Right forelimb (tissue), 1 donor: ENCODE data around the gene MOG.

Experiments
- DNase-seq: peaks from one replicate; pipeline ENCODE4 v3.0.0-alpha.2; 2018

The MOG gene

DNA sequence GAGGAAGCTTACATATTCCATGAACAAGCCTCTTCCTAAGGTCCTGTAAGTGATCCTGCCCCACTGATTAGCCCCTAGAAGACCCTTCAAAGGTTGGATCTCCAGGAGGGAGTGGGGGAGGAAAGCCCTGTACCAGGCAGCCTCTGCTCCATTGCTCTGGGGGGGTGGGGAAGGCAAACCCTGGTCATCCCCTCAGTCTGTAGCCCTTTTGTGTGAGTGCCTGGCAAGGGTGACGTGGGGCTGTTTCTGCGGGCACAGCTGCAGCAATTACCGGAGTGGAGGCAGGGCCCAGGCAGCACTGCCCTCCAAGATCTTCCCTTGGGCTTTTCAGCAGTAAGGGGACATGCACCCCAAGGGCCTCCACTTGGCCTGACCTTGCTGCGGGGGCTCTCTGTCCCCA lies at the start of gene MOG:
Gene MOG (plus strand): TSS at position 295 of the 400 bp plus-strand sequence. CDS start 118 bp downstream, outside the sequence.
- no peak for DNase-seq

DNA sequence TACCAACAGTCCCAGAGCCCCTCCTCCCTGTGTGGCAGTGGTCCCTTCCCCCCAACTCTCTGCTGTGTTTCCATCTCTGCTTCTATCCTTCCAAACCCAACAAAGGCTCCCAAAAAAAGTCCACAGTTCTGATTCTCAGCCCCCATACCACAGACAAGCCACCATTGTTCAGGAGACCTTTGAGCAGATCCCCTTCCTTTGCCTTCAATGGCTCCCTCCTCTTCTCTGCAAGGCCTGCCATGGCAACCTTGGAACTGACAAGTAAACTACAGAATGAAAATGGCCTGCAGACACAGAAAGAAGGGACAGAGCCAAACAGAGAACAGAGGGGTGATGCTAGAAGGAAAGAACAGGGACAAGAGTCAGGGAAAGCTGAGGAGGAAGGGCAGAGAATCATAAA lies 48.8 kb upstream of the MOG start:
- DNase-seq, result no peak

DNA sequence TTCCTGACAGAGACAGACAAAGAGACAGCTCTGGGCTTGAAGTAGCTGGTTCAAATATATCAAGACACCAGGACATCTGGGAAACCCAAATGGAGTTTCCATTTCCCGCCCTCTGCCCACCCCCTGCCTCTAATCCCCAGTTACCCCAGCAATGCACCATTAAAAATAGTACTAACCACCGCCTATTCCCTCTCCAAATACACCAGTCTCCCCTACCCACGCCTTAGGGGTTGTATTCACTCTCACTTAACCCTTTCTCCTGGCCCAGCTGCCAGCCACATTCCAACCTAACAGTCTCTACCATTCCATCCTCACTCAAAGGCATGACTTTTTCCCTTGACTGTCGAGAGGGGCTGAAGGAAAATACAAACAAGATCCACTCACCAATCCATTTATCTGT lies 46.4 kb upstream of the MOG start:
- no peak for DNase-seq

DNA sequence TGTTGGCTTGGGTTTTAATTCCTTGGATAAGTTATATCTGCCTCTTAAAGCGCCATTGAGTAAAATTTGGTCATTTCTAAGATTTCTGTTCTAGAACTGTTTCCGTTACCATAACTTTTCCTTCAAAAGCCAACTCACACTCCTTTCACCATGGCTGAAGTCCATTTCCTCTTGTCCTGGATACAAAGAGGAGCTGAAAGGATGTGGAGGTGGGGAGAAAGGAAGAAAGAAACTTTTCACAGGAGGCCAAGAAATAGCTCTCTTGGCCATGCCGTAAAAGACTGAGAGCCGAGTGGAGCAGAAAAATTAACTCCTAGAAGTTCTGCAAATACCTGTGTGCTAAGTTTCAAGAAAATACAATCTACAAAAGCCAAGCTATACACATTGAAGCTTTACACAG lies 45.5 kb upstream of the MOG start:
- no peak for DNase-seq

DNA sequence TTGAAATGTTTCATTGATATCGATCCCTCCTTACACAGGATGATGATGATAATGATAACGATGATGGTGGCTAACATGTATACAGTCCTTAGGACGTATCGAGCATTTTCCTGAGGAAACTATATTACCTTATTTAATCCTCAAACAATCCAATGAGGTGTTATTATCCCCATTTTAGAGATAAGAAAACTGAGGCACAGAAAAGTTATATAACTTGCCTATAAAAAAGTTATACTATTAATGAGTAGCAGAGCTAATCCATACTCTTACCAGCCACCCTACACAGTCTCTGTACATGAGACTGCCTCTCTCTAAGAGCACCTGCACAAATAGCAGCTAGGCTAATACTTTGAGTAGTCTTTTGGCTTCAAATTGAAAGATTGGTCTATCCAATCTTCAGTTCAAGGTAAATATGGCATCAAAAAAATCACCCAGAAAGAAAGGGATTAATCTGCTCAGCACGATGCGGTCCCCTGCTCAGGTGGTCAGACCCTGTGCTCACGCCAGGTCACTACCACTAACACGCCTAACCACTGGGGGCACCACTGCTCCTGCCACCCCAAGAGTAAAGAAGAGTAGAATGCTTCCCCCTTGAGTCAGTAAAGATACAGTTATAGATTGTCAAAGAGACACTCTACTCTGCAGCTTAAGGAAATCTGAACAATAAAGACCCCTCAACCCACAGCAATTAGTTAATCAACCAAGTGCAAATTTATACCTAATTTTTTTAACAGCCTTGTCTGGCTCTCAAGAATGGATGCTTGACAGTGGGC lies 38.9 kb upstream of the MOG start:
- no peak for DNase-seq

DNA sequence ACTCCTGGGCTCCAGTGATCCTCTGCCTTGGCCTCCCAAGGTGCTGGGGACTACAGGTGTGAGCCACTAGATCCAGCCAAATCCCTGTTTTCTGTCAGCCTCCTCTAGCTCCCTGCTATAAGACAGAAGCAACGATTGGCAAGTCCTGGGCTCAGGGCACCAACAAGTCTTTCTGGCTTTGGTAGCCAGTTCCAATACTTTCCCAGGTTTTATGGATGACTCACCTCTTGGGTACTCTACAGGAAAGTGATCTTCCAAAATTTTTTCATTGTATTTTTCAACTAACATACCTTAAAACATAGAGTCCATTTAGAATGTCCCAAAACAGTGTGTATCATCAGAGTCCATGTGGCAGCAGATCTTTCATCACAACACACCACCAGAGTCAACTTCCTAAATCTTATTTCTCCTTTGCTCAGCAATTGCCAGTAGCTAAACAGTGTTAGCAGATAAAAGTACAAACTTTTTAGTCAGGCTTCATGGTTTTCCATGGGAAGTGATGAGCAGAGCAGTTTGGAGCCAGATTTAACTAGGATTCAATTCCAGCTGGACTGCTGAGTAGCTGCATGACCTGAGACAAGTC lies 37.2 kb upstream of the MOG start:
- DNase-seq, result no peak

DNA sequence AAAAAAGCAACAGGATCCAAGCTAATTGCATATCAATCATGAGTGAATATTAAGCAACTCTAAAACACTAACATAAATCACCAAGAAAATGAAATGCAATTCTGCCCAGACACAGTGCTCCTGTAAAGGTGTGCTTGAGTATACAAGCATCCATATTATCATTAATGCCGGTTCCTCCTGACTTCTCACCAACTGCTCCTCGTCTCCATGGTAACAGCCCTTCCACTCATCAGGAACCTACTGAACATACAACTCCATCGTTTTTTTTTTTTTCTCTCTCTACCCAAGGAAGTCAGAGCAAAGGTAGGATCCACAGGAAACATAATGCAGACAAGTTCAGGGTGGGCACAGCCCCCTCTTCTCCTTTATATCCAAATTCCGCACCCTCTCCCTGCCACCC lies 36.3 kb upstream of the MOG start:
- no peak for DNase-seq

DNA sequence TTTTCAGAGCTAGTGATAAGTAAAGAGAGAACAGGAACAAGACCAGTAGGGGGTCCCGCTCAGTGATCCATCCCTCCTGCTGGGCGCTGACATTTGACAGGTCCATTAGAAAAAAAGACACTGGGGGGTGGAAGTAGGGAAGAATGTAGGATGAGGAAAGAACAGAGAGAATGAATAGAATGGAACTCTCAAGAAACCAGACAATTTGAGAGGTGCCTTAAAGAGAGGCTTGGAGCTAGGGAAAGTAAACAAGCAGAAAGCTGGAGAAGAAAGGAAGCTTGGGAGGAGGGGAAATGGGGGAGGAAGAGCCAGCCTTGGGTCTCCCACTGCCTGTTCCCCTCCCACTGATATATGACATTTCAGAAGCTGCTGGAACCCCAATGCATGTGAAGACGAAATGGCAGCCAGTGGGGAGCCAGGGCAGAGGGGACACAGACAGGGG lies 32.4 kb upstream of the MOG start:
- no peak for DNase-seq

DNA sequence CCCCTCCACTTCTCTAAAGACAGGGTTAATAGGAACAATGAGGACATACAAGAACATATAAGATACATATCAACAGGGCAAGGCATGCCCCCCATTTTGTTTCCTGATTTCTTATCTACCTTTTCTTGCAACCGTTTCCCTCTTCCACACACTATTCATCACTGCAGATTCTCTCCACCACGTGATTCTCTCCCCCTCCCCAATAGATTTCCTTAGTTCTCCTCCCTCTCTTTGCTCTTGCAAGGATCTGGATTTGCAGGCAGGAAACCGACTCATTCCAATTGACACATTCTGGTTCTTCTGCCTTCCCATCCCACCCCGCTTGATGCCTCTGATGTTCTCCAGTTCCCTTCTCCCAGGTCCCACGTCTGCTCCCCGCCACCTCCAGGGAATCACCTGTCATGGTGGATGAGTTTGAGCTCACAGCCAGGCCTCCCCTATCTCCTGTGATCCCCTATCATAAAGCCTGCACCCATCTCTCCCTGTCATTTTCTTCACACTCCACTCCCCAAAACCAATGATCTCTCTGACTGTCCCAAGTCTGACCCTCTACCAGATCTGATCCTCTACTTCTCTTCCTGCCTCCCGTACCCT lies 31.5 kb upstream of the MOG start:
- DNase-seq, result no peak

DNA sequence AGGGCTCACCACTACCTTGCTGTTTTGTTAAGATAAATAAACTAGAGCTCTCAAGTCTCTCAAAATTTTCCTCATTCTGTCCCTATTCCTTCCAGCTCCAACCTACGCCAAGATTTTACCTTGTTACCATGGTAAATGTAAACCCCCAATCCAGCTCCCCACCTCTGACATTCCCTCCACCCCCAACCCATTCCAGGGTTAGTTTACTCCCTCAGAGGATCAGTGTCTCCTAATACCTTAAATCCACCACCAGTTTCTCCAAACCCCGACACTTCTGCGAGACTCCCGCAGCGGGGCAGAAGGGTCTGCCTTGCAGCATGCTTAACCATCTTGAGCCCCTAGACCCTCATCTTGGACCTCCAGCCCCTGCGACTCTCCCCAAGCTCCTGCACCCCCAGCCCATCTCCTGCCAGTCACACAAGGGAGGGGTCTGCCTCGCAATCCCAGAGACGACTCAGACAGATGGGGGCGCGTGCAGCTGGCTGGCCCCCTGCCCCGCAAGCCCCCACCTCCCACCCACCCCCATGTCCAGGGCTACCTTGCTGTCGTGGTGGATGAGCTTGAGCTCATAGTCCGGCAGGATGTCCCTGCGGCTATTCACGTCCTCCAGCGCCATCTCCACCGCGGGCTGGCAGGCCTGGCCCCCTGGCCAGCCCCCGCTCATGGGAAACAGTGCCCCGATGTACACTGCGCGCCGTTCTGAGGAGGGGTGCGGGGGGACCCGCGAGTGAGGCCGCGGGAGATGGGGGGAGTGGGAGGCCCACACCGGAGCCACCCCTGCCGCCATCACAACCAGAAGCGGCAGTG lies 29.7 kb upstream of the MOG start:
- no peak for DNase-seq

DNA sequence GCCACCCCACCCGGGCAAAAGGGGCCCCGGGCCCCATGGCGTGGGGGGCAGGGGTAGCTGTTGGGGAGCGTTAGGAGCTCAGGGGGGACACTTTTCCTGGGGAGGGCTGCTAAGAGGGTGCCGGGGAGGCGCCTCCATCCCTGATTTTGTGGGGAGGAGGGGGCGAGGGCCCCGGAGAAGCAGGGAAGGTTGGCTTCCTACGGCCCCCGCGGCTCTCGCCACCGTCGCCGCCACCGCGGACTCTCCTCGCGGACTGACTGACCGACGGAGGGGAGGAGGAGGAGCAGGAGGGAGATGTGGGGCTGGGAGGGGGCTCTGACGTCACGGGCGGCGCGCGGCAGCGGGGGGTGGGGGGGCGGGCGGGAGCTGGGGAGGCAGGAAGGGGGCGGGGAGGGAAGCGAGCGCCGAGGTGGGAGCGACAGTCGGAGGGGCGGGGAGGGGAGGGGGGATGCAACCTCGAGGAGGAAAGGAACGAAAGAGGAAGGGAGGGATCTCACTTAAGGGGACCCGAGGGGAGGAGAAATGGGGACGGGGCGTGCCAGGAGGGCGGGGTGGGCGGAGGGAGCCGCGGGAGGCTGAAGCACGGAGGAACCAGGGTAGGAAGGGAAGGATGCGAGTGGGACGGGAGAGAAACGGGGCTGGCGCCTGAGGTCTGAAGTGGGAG lies 29.0 kb upstream of the MOG start:
- DNase-seq, result peak; percentile 89

DNA sequence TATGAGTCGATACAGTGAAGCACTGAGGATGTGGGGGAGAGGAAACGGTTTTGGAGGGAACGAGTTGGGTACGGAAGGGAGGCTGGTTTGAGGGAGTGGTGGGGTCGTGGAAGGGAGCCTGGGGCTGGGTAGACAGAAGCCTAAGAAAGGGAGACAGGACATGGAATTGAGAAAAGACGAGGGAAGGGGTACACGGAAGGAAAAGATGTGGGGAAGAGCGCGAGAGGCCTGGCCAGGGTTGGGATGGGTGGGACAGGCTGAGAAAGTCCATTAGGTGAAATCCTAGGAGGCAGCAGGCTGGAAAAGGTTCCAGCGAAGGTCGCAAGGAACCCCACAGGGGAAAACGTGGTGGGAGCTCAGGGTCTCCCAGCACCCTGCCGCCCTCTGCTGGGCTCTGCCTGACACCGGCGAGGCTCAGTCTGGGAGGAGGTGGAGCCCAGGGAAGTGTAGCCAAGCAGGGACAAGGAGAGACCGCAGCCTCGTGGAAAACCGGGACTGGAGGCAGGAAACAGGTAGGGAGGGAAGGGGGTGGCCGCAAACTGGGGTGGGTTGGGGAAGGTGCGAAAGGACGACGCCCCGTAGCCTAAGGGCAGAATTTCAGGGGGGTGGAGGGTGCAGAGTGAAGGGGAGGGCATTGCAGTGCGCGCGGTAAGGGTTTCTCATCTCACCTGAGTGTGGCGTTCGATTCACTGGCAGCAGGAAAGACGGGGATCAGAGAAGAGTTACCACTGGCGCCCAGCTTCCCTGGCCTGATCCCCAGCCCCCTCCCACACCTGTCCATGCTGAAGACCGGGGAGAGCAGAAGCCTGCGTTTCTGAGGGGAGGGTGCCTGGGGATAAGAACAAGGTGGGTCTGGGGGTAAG lies 28.2 kb upstream of the MOG start:
- DNase-seq, result peak; percentile 80

DNA sequence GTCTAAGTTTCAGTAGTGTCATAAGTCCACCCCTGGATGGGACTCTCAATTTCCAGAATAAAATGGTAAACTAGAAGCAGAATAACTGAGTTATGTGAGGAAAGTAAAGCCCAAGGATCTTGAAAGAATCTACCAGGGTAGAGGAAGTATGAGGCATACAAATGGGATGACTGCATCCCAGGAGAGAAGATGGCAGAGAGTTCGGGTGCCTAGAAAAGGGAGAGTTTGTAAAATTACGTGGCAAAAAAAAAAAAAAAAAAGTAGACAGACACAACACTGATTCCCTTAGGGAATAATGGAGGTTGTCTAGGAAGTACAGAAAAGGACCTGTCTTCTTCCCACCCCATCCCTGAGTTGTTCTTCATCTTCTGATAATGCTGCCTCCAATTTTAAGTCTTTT lies 27.3 kb upstream of the MOG start:
- DNase-seq, result no peak

DNA sequence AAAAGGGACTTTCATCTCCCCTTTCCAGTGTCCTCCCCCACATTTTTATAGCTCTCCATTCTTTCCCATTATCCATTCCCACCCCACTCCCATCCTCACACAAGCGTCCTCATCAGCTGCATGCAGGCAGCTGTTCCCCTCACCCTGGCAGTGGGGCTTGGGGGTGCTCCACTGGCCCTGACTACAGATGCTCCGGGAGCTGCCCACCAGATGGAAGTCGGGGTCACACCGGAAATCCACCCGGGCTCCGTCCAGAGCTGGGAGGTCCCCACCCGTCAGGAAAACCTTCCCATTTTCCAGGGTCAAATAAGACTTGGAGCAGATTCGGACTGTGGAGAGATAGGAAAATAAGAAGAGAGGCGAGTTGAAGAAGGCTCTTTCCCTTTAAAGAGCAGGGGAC lies 26.6 kb upstream of the MOG start:
- no peak for DNase-seq

DNA sequence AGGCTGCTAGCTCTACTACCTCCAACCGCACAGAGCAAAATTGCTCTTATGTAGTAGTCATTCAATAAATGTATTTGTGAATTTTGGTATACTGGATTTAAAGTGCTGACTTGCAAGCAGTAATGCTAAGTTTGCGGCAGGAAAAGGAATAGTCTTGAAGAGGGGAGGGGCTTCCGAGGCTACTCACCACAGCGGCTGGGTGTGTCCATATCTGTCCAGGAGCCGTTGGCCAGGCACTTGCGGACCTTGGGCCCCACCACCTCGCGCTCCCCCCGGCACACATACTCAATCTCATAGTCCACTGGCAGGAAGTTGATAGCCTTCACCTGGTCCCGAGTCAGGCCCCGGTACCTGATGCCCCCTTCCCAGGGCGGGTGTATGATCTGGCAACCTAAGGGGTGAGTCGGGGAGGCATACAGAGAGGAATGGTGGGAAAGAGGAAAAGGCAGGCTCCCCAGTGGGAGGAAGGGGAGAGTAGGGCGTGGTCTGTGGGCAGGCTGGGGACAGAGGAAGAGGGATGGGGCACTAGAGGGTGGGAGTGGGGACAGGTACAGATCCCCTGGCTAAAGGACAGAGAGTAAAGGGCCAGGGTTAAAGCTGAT lies 25.6 kb upstream of the MOG start:
- DNase-seq, result no peak

DNA sequence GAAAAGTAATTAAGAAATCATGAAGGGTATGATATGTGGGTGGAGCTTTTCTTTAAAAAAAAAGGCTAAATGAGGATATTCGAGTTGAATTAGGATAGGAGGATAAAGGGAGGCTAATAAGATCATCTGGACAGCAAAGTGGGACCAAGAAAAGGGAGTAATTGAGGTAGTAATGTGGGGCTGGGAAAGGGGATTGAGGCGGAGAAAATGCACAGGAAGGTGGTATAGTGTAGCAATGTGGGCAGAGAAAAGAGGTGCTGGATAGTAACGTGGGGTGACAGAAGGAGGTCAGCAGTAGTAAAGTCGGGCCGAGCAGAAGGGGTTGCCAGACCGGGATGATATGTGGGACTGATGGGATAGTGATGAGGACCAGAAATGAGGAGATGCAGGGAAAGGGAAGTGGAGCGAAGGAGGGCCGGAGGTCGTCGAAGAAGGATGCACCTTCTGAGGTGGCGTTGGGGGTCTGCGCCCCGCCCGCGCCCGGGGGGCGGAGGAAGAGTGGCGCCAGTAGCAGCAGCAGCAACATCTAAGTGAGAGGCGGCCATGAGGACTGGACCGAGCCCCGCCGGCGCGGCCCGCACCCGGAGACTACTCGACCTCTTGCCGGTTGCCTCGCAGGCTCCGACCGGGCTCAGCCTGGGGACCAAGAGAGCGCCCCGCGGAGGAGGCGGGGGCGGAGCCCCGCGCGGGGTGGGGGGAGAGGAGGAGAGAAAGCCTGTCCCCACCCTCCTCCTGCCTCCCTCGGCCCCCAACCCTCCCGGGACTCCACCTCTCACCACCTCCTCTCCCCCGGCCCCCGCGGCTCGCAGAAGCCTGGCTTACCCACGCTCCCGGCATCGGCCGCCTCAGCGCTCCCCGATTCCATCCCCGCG lies 24.8 kb upstream of the MOG start:
- peak; percentile 76 for DNase-seq

DNA sequence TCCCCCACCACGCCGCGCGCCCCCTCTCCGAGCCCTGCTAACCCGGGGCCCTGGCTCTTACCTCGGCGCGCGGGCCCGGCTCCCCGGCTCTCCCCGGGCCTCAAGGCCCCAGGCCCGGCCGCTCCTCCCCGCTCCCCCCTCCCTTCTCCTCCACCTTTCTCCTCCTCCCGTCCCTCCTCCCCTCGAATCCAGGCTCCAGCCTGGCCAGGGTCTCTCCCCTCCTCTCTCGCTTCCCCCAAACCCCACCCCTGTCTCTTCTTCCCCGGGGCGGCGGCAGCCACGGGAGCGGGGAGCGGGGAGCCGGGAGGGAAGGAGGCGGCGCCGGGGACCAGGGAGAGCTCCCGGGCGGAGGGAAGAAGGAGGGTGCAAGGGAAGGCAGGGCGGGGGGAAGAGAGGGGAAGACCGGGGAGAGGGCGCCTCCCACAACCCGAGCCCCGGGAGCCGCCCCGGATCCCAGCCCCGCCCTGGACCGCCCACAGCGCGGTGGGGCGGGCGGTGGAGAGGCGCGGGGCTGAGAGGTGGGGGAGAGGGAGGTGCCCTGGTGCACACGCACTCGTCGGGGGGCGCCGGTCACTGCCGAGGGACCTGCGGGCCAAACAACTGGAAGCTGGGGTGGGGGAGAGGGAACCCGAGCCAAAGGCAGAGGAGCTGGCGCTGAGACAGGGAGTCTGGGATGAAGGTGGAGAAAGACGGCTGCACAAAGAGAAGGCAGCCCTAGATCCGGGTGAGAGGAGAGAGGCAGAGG lies 23.9 kb upstream of the MOG start, which contains the start of gene GABBR1:
Gene GABBR1 (minus strand): TSS at position 395 of the 745 bp plus-strand sequence. CDS start 798 bp downstream, outside the sequence.
- DNase-seq, result peak; percentile 93

DNA sequence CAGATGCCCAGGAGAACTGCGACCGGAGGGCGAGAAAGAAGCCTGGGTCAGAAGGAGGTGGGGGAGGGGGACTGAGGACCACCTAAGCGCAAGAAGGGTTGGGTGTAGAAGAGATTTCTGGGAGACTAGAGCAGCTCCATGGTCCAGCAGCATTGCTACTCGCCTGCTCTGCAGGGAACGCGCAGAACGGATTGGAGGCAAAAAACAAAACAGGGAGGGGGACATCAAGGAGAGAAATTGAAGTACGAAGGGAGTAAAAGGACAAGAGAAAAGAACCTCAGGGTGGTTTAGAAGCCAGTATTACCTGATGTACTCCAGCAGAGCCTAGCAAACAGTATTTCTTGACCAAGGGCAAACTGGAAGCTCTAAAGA lies 23.4 kb upstream of the MOG start:
- no peak for DNase-seq

DNA sequence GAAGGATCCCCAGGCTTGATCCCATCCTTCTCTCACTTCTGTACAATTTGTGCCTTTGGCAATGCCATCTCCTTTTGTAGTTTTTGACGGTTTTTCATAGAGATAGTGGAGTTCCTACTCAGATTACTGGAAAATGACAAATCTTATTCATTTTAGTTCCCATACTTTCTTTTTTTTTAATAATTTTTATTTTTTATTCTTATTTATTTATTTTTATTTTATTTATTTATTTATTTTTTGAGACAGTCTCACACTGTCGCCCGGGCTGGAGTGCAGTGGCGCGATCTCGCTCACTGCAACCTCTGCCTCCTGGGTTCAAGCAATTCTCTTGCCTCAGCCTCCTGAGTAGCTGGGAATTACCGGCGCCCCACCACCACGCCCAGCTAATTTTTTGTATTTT lies 19.6 kb upstream of the MOG start:
- no peak for DNase-seq
